Brain pericyte (primary cell): ENCODE measurements around the gene MAGEF1.

Experiments
- DNase-seq: peaks from one replicate; pipeline ENCODE4 v3.0.0-alpha.2; 2012; ENCODE audit warnings: low read depth, low spot score

Gene MAGEF1

DNA sequence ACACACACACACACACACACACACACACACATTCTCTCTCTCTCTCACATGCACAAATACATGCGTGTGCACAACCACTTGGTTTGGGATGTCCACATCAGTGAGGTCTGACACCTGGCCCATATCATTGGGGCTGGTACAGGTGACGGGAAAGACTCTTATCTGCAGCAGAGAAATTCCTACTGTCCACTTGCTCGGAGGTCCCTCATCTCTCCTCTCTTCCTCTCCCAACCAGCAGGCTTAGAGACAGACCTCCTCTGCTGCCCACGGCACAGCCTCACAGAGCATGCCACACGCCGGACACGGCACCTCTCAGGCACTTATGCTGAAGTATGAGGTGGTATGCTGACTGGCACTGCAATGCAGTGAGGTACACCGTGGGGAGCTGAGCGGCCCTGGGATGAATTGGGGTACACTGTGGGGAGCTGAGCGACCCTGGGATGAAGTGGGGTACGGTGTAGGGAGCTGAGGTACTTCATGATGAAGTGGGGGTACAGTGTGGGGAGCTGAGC lies 41.7 kb downstream of the MAGEF1 start:
- no peak for DNase-seq

DNA sequence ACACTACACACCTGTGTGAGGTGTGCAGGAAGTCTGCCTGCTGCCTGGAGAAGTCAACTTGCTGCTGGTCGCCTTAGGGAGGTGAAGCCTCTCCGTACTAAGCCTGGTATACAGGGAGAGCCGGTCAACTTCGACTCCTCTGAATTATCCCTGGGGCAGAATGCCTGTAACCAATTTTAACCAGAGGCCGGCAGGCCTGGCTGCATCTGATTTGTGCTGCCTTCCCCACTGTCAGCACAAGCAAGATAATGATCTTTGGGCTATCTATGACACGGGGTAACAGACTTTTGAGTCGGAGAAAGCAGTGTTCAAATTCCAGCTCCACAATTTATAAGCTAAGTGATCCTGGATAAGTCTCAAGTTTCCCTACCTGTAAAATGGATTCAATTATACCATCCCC lies 42.3 kb downstream of the MAGEF1 start:
- DNase-seq = no peak

DNA sequence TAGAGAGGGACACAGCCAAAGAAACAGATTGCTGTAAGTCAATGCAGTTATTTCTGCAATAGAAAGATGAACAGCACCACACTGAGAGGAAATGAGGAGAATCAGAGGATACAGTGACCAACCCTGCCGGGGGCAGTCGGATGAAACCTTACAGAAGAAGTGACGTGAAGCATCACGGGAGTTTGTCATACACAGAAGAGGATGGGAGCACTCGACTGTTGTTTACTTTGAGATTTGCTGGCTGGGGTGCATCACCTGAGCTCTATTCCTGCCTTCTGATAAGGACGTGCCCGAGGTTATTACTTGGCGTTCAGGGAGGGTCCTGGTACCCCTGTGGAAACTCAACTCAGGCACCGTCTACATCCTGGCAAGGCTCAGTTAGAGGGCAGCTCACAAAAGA lies 45.4 kb downstream of the MAGEF1 start:
- DNase-seq = no peak

DNA sequence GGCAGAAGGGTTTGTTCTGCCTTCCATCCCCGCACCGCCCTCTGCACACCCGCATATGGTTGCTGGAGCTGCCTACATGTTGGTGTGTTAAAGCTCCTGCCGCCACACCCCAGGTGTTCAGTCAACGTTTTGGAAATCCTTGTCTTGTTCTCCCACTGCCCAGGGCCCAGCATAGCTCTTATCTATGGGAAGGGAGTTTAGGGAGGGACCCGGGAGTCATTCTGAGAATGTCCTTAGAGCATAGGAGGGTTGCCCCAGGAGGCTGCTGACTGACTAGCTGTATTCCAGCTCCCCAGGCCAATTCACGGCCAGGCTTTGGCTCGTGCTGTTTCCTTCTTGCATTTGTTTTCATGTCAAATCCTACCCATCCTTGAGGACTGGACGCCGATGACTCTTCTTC lies 46.8 kb downstream of the MAGEF1 start:
- DNase-seq = no peak

DNA sequence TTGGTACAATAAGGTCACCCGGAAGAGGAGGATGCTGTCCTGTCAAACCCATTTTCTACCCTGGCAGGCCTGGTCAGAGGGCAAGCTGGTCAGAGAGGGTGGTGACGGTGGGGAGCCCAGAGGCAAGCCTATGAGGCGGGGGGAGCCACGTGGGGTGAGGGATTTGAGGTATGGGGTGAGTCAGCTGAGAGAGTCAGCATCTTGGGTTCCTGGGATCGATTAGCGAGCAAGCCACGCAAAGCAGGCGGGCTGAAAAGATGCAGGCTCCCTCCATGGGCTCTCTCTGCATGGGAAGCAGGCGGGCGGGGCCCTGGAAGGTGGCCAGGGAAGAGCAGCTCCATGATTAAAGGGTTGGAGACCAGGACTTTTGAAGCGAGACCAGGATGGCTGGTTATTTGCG lies 48.1 kb downstream of the MAGEF1 start:
- DNase-seq = no peak

DNA sequence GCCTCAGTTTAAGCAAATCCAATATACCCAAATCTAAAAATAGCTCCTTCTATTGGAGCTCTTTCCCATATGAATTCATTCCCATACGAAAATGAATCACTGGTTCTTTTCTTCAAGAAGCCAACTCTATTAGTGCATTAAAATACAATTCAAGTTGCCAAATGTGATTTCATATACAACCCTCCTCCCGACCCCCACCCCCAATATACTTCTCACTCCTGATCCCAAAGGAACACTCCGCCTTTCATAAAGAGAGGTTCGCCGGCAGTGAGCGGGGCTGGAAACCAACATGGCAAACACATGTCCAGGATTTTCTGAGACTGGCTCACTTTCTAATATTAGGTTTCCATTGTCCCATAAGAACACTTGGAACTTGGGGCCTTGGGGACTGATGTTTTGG lies 48.5 kb downstream of the MAGEF1 start:
- no peak for DNase-seq

DNA sequence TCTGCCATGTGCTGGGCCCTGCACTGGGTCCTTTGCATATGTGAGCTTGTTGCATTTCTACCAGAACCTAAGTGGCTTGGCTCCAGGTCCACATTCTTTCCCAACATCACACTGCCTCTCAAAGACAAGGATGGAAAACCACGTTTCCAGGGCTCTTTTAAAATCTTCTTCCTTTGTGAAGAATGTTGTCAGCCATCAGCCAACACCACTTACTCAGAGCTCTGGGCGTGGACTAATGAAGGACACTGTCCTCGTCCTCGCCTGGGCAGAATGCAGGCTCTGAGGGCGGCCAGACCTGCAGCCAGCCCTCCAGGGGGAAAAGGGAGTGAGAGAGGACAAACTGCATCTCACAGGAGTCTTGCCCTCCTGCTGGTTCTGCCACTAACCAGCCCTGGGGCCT lies 49.7 kb downstream of the MAGEF1 start:
- no peak for DNase-seq

DNA sequence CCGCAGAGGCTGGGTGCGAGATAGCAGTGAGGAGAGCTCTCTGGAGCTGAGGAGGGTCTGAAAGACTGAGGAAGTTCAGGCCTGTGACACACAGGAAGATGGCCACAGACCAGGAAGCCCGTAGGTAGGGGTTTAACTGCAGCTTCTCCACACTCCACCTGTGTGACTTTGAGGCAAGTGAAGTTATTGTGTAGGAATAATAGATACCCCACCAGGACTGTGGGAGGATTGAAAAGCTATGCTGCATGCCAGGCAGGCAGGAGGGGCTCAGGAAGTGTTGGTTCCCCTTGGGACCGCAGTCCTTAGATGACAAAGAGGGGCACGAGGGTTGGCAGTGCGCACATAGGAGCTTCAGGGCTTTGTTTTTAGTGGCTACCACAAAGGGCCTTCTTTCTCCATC lies 50.9 kb downstream of the MAGEF1 start:
- no peak for DNase-seq
